ENCODE data around the gene LEF1.

DNA sequence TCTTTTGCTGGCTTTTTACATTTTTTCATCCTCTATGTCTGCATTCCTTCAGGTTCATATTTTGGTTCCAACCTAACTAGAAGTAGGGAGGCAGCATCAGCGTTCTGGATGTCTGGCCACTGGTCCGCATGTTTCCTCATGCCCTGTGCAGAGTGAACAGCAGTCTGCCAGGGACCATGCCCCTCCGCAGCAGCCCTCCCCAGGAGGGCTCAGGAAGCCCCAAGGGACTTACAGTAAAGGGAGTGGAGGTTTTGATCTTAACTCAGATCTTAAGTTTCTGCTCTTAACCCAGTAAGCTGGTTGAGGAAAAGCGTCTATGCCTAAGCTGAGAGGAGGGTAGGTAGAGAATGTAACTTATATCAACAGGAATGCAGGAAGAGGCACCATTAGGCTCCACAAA is 45.0 kb upstream of the LEF1 start:
- TF ChIP-seq CTCF (IDR thresholded peaks at IDR 0.05) (no peak), EZH2 (IDR thresholded peaks at IDR 0.05; ENCODE audit: borderline replicate concordance, insufficient read depth, low read depth, low read length, poor library complexity, severe bottlenecking) (no peak)

All from B cell (primary cell).